OCI-LY3 (cell line): Measurements from ENCODE around the gene FTH1.

Experiments
- EZH2phosphoT487 ChIP-seq: fragments of 200-600 bp; shearing (Covaris generic); IDR thresholded peaks from 2 replicates; pipeline ENCODE4 v1.6.1; 2018; ENCODE audit warnings: antibody characterized with exemption, mixed run types, low read depth
- TF ChIP-seq, protein P1 (sequence below): fragments of 200-600, 300-600 bp; sonication (generic); IDR thresholded peaks from 2 replicates; pipeline ENCODE4 v1.5.1; 2014; ENCODE audit warnings: antibody characterized with exemption, low read length, low read depth

DNA sequence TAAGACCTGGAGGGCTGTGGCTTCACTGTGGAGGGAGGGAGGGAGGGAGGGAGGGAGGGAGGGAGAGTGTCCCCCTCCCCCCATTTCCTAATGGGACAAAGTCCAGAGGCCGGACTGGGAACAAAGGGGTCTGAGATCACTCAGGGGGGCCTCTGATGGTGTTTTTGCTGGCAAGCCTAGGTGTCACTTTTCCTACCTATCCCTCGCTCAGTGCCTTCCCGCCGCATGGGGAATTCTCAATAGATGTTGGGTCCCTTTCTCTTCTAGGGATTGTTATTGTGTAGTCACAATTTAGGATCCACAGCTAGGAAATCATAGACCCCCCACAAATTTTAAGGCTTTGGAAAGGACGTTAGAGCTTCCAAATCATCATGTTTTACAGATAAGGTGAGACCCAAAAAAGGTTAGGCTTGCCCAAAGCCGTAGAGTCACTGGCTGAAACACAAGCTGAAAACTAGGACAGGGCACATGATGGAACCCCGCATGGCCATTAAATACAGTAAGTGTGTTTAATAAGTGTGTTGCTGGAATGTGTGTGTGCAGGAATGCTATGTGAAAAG is 4.8 kb upstream of the FTH1 start:
- TF ChIP-seq, protein P1, sequence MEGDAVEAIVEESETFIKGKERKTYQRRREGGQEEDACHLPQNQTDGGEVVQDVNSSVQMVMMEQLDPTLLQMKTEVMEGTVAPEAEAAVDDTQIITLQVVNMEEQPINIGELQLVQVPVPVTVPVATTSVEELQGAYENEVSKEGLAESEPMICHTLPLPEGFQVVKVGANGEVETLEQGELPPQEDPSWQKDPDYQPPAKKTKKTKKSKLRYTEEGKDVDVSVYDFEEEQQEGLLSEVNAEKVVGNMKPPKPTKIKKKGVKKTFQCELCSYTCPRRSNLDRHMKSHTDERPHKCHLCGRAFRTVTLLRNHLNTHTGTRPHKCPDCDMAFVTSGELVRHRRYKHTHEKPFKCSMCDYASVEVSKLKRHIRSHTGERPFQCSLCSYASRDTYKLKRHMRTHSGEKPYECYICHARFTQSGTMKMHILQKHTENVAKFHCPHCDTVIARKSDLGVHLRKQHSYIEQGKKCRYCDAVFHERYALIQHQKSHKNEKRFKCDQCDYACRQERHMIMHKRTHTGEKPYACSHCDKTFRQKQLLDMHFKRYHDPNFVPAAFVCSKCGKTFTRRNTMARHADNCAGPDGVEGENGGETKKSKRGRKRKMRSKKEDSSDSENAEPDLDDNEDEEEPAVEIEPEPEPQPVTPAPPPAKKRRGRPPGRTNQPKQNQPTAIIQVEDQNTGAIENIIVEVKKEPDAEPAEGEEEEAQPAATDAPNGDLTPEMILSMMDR: no peak
- TF ChIP-seq EZH2phosphoT487: no peak
